Activated CD8-positive, alpha-beta T cell treated with anti-CD3 and anti-CD28 coated beads for 36 hours (primary cell): ENCODE measurements around the gene ANKRD60. TPM values are rescaled to one million over a fixed set of nuclear protein-coding genes. Genes with fewer than 3 reads are reported as not detected.

Experiments
- ATAC-seq: fragments of 200-7000 bp; cut with Tn5 transposase; one replicate; pipeline ENCODE4 v1.10.0; 2021; ENCODE audit warnings: mild to moderate bottlenecking, moderate library complexity
- CTCF ChIA-PET: fragments of 350-600 bp; sonication (Branson Sonifier 250); formaldehyde crosslinking; loops from one replicate; lab custom pipeline; 2021; ENCODE audit warnings: antibody characterized with exemption; lab: Charles Lee
- POLR2A ChIA-PET: fragments of 350-600 bp; sonication (Branson Sonifier 250); formaldehyde crosslinking; loops from one replicate; lab custom pipeline; 2021; ENCODE audit warnings: antibody characterized with exemption; lab: Charles Lee
- DNase-seq: peaks from one replicate; pipeline ENCODE4 v3.0.0-alpha.2; 2020
- H3K27ac Mint-ChIP-seq: one replicate; pipeline ENCODE4 v1.8.0; 2021; ENCODE audit warnings: mild to moderate bottlenecking, mixed read lengths
- H3K27me3 Mint-ChIP-seq: one replicate; pipeline ENCODE4 v1.8.0; 2021; ENCODE audit warnings: mixed read lengths
- H3K36me3 Mint-ChIP-seq: one replicate; pipeline ENCODE4 v1.8.0; 2021; ENCODE audit warnings: low read depth, mixed read lengths
- H3K4me1 Mint-ChIP-seq: one replicate; pipeline ENCODE4 v1.8.0; 2021; ENCODE audit warnings: low read depth, mixed read lengths
- H3K4me3 Mint-ChIP-seq: one replicate; pipeline ENCODE4 v1.8.0; 2021; ENCODE audit warnings: mild to moderate bottlenecking, moderate library complexity, mixed read lengths
- H3K9me3 Mint-ChIP-seq: one replicate; pipeline ENCODE4 v1.8.0; 2021; ENCODE audit warnings: mixed read lengths
- intact Hi-C: fragments of 100-400 bp; cut with micrococcal nuclease; formaldehyde crosslinking; loops from one replicate; pipeline ENCODE4 v1.10.0; 2022
- total RNA-seq, 2 experiments: library from RNA; stranded (reverse); gene quantifications; one replicate each; pipeline ENCODE4 v1.2.3, GENCODE V29; 2021
- TF ChIP-seq, protein P1 (sequence below): fragments of 200-600 bp; IDR thresholded peaks from one replicate; pipeline ENCODE4 v1.8.0; 2022; ENCODE audit warnings: antibody characterized with exemption, mild to moderate bottlenecking

ANKRD60 gene
- total RNA-seq, 2 experiments from 2014 or later = not detected

DNA sequence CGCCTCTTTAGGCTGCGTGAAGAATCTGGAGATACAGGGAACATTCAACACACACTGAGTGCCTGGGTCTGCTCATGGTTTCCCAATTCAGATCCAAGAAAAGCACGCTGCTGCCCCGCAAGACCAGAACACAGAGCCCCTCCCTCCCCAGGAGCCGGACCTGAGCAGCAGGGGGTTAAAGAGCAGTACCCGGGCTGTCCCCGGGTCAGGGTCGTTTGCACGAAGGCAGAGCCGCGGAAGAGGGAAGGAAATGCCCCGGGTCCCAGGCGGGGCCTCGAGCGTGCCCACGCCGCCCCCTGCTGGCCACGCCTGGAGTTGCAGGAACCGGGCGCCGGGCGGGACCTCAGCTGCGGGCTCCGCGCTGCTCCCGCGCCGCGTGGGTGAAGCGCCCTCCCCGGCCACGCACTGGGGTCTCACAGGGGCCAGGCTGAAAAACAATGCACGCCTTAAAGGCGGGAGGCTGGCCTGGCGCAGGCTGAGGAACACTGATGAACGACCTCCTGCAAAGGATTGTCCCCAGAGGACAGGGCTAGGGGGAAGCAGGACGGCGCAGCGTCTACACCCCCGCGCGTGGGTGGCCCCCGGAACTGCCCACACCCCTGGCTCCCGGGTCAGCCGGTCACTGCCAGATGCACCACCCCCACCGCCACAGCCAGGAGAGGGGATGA is 48.9 kb downstream of the ANKRD60 start:
- ATAC-seq (peak; percentile 94), DNase-seq (peak; percentile 64)
- no peaks in the 10 kb centered on the region for H3K36me3 Mint-ChIP-seq
- TF ChIP-seq, protein P1, sequence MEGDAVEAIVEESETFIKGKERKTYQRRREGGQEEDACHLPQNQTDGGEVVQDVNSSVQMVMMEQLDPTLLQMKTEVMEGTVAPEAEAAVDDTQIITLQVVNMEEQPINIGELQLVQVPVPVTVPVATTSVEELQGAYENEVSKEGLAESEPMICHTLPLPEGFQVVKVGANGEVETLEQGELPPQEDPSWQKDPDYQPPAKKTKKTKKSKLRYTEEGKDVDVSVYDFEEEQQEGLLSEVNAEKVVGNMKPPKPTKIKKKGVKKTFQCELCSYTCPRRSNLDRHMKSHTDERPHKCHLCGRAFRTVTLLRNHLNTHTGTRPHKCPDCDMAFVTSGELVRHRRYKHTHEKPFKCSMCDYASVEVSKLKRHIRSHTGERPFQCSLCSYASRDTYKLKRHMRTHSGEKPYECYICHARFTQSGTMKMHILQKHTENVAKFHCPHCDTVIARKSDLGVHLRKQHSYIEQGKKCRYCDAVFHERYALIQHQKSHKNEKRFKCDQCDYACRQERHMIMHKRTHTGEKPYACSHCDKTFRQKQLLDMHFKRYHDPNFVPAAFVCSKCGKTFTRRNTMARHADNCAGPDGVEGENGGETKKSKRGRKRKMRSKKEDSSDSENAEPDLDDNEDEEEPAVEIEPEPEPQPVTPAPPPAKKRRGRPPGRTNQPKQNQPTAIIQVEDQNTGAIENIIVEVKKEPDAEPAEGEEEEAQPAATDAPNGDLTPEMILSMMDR = peak; percentile 98
- no peak overlapping the region for H3K27ac Mint-ChIP-seq
- peak overlapping the region; percentile 11 for H3K4me3 Mint-ChIP-seq
- ChIA-PET POLR2A (interaction anchor here (0.8 kb wide), 1 partner anchor 441 kb away, joined by 3 read pairs; no protein-coding TSS in a partner anchor), CTCF (interaction anchor here (0.7 to 3.3 kb wide), 24 partner anchors 9 to 583 kb away, joined by 3 to 26 read pairs (median 4); no protein-coding TSS in a partner anchor)
- peaks cover 5% of the 10 kb centered on the region for H3K4me1 Mint-ChIP-seq
- peaks cover 26% of the 10 kb centered on the region for H3K27me3 Mint-ChIP-seq
- H3K9me3 Mint-ChIP-seq = peaks cover 2% of the 10 kb centered on the region
- intact Hi-C loops = loop anchor here (10.0 kb wide), 1 partner anchor 585 kb away; no protein-coding TSS in a partner anchor

DNA sequence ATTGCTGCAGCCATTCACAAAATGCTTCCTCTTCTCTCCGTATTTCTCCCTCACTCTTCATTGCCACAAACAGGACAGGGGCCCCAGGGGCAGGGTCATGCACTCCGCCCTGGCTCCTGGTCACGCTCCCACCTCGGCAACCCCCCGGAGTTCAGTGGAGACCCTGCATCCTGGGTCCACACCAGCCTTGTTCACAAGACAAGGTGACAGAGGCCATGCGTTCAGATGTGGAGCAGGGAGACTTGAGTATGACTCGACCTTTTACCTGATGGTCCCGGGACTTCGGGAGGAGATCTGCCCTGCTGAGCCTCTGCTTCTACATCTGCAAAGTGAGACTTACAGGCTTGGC is 49.4 kb downstream of the ANKRD60 start:
- Mint-ChIP-seq H3K4me1 (peaks cover 10% of the 10 kb centered on the region), H3K27ac (no peak overlapping the region), H3K4me3 (peak overlapping the region; percentile 11), H3K36me3 (no peaks in the 10 kb centered on the region), H3K9me3 (no peaks in the 10 kb centered on the region), H3K27me3 (peaks cover 26% of the 10 kb centered on the region)
- CTCF ChIA-PET = interaction anchor here (1.0 to 3.3 kb wide), 6 partner anchors 9 to 526 kb away, joined by 3 to 26 read pairs (median 5); no protein-coding TSS in a partner anchor
- POLR2A ChIA-PET = no interaction called here
- intact Hi-C loops = loop anchor here (10.0 kb wide), 1 partner anchor 584 kb away; no protein-coding TSS in a partner anchor
- TF ChIP-seq, protein P1 = no peak
- DNase-seq = no peak
- ATAC-seq = peak; percentile 14

DNA sequence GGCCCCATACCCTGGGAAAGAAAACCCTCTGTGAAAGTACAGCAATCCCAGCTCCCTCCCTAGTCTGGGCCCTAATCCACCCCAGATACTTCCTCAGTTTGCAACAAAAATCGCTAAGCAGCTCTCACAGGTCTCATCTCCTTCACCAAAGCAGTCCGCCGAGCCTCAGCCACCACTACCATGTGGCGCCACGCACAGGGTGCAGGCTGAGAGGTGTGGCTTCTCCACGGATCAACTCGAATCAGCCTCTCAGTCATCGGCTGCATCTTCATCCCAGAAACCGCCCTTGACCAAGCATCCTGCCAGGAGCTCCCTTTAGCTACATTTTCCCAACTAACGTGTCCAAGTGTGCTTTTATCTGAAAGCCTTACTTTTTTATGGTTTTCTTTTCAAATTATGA is 50.7 kb downstream of the ANKRD60 start:
- ATAC-seq (no peak), DNase-seq (no peak)
- H3K4me1 Mint-ChIP-seq = peaks cover 12% of the 10 kb centered on the region
- intact Hi-C loops = loop anchor here (10.0 kb wide), 1 partner anchor 583 kb away; no protein-coding TSS in a partner anchor
- no peaks in the 10 kb centered on the region for H3K36me3 Mint-ChIP-seq
- H3K27ac Mint-ChIP-seq = no peak overlapping the region
- no peaks in the 10 kb centered on the region for H3K9me3 Mint-ChIP-seq
- ChIA-PET POLR2A (no interaction called here), CTCF (interaction anchor here (0.7 kb wide), 1 partner anchor 12 kb away, joined by 3 read pairs; no protein-coding TSS in a partner anchor)
- TF ChIP-seq, protein P1 = no peak
- H3K4me3 Mint-ChIP-seq = no peak overlapping the region
- peaks cover 23% of the 10 kb centered on the region for H3K27me3 Mint-ChIP-seq

DNA sequence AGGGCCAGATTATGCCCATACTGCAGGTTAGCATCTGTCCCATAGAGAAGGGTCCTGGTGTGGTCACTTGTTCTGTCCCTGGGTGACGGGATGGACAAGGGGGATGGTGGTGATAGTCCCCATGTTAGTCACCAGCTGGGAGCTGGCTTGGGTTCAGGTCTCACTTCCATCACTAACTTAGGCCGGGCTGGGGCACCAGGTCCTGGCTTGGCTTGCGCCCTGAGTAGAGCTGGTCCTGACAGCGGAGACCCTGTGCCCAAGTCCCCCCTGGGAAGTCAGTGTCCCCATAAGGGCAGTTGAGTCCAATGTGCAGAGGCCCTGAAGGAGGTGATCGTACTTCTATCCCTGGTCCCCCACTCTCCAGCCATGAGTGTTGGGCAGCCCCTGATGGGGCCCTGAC is 52.6 kb downstream of the ANKRD60 start:
- TF ChIP-seq, protein P1 = no peak
- peaks cover 11% of the 10 kb centered on the region for H3K27me3 Mint-ChIP-seq
- peaks cover 16% of the 10 kb centered on the region for H3K4me1 Mint-ChIP-seq
- no peaks in the 10 kb centered on the region for H3K36me3 Mint-ChIP-seq
- no peaks in the 10 kb centered on the region for H3K9me3 Mint-ChIP-seq
- CTCF ChIA-PET = no interaction called here
- intact Hi-C loops = loop anchor here (10.0 kb wide), 1 partner anchor 581 kb away; no protein-coding TSS in a partner anchor
- no peak overlapping the region for H3K4me3 Mint-ChIP-seq
- H3K27ac Mint-ChIP-seq = no peak overlapping the region
- no peak for ATAC-seq
- DNase-seq = no peak
- POLR2A ChIA-PET = no interaction called here

DNA sequence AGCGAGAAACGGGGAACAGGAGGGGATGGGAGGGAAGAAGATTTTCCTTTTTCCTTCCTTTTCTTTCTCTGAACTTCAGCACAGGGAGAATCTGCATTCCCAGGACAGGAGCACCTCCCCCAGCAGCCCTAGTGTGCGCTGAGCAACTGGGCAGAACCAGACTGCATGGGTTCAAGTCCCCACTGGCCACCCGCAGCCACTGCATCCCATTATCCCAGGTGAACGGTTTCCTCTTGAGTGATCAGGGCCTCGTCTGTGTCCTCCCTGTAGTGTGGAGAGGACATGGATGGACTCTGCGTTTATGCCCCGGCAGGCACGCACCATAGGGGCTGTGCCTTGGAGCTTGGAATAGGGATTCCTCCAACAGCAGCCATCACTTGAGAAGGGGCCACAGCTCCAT is 53.0 kb downstream of the ANKRD60 start:
- TF ChIP-seq, protein P1 = no peak
- POLR2A ChIA-PET = no interaction called here
- no peak for DNase-seq
- no peaks in the 10 kb centered on the region for H3K9me3 Mint-ChIP-seq
- H3K4me1 Mint-ChIP-seq = peaks cover 16% of the 10 kb centered on the region
- H3K36me3 Mint-ChIP-seq = no peaks in the 10 kb centered on the region
- CTCF ChIA-PET = no interaction called here
- no peak for ATAC-seq
- no peak overlapping the region for H3K27ac Mint-ChIP-seq
- H3K27me3 Mint-ChIP-seq = peaks cover 9% of the 10 kb centered on the region
- no peak overlapping the region for H3K4me3 Mint-ChIP-seq
- intact Hi-C loops = loop anchor here (10.0 kb wide), 1 partner anchor 581 kb away; no protein-coding TSS in a partner anchor
